GM23338 (cell line): ENCODE measurements around the gene FLNB. TPM values are rescaled to one million over a fixed set of nuclear protein-coding genes. Genes with fewer than 3 reads are reported as not detected.

Experiments
- ATAC-seq: fragments of 200-7000 bp; cut with Tn5 transposase; 3 replicates; pipeline ENCODE4 v1.9.1; 2020
- DNase-seq: peaks from one replicate; pipeline ENCODE4 v3.0.0-alpha.2; 2015; ENCODE audit warnings: low spot score
- H2AFZ ChIP-seq: fragments of 200-600 bp; sonication (generic); 2 replicates; pipeline ENCODE4 v1.8.0; 2016; ENCODE audit warnings: antibody characterized with exemption, mild to moderate bottlenecking, moderate library complexity
- H3F3A ChIP-seq: fragments of 200-600 bp; sonication (generic); replicated peaks from 2 replicates; pipeline ENCODE4 v1.8.0; 2017; ENCODE audit warnings: antibody characterized with exemption, mixed run types, low read depth
- H3K27ac ChIP-seq: fragments of 200-600 bp; sonication (generic); 2 replicates; pipeline ENCODE4 v1.6.1; 2016; ENCODE audit warnings: low read depth
- H3K27me3 ChIP-seq: fragments of 200-600 bp; sonication (generic); 2 replicates; pipeline ENCODE4 v1.8.0; 2016; ENCODE audit warnings: mild to moderate bottlenecking, mixed run types, moderate library complexity; ENCODE audit not compliant: insufficient read depth
- H3K36me3 ChIP-seq: fragments of 200-600 bp; sonication (generic); 2 replicates; pipeline ENCODE4 v1.8.0; 2016; ENCODE audit warnings: mild to moderate bottlenecking; ENCODE audit not compliant: insufficient read depth
- H3K4me1 ChIP-seq: fragments of 200-600 bp; sonication (generic); 2 replicates; pipeline ENCODE4 v1.8.0; 2016; ENCODE audit warnings: mild to moderate bottlenecking, moderate library complexity; ENCODE audit not compliant: insufficient read depth
- H3K4me2 ChIP-seq: fragments of 200-600 bp; sonication (generic); 2 replicates; pipeline ENCODE4 v1.7.1; 2017; ENCODE audit warnings: mixed run types
- H3K4me3 ChIP-seq: fragments of 200-600 bp; sonication (generic); 2 replicates; pipeline ENCODE4 v1.6.1; 2016; ENCODE audit warnings: mixed run types
- H3K79me2 ChIP-seq: fragments of 200-600 bp; sonication (generic); replicated peaks from 2 replicates; pipeline ENCODE4 v1.8.0; 2017; ENCODE audit warnings: mild to moderate bottlenecking; ENCODE audit not compliant: insufficient read depth
- H3K9me2 ChIP-seq: fragments of 200-600 bp; sonication (generic); 2 replicates; pipeline ENCODE4 v1.8.0; 2017; ENCODE audit not compliant: insufficient read depth
- H4K20me1 ChIP-seq: fragments of 200-600 bp; sonication (generic); replicated peaks from 2 replicates; pipeline ENCODE4 v1.8.0; 2017; ENCODE audit warnings: mild to moderate bottlenecking; ENCODE audit not compliant: insufficient read depth
- H3K27ac Mint-ChIP-seq: 2 replicates; pipeline ENCODE4 v1.8.0; 2020; ENCODE audit warnings: inconsistent platforms, mild to moderate bottlenecking, moderate library complexity, mixed read lengths
- H3K27me3 Mint-ChIP-seq: 3 replicates; pipeline ENCODE4 v1.8.0; 2022; ENCODE audit warnings: low read depth, mild to moderate bottlenecking, moderate library complexity, mixed read lengths, inconsistent platforms; ENCODE audit not compliant: insufficient read depth, poor library complexity
- H3K36me3 Mint-ChIP-seq: 3 replicates; pipeline ENCODE4 v1.8.0; 2021; ENCODE audit warnings: low read depth, mild to moderate bottlenecking, inconsistent platforms, moderate library complexity, mixed read lengths
- H3K4me1 Mint-ChIP-seq: 3 replicates; pipeline ENCODE4 v1.8.0; 2020; ENCODE audit warnings: mild to moderate bottlenecking, inconsistent platforms, mixed read lengths
- H3K4me3 Mint-ChIP-seq: 3 replicates; pipeline ENCODE4 v1.8.0; 2021; ENCODE audit warnings: moderate library complexity, mild to moderate bottlenecking, inconsistent platforms, mixed read lengths
- H3K9me3 Mint-ChIP-seq: 3 replicates; pipeline ENCODE4 v1.8.0; 2020; ENCODE audit warnings: moderate library complexity, mild to moderate bottlenecking, inconsistent platforms, mixed read lengths
- EZH2phosphoT487 ChIP-seq: fragments of 200-600 bp; sonication (generic); IDR thresholded peaks from one replicate; pipeline ENCODE4 v1.8.1; 2018; ENCODE audit warnings: antibody characterized with exemption; ENCODE audit not compliant: unreplicated experiment
- STAT1 ChIP-seq: IDR thresholded peaks from one replicate; pipeline ENCODE4 v1.6.1; 2016; ENCODE audit warnings: antibody characterized with exemption; ENCODE audit not compliant: unreplicated experiment
- ZNF462 ChIP-seq: fragments of 250-450 bp; sonication (Bioruptor Pico); IDR thresholded peaks from 2 replicates; pipeline ENCODE4 v1.5.0; 2020; ENCODE audit warnings: mild to moderate bottlenecking, moderate library complexity
- polyA plus RNA-seq: library from polyadenylated mRNA; unstranded; fragments of >200 nt; fragmentation: Nextera tagmentation; extraction: Ambion mirVana; gene quantifications from 2 replicates; pipeline ENCODE4 v1.2.1, GENCODE V29; 2016
- total RNA-seq: library from RNA; depleted of rRNA; stranded (reverse); fragments of >200 nt; shearing (Covaris generic); gene quantifications from 2 replicates; pipeline ENCODE4 v1.2.3, GENCODE V29; 2014
- TF ChIP-seq, protein P1 (sequence below): IDR thresholded peaks from 2 replicates; pipeline ENCODE4 v1.6.1; 2016; ENCODE audit warnings: antibody characterized with exemption

Gene FLNB
- total and polyA plus RNA-seq, 2 experiments from 2014 or later = 39.7 to 179 TPM

- TF ChIP-seq ZNF462 (CRISPR knock-in tag) (no peak), EZH2phosphoT487 (no peak)
- TF ChIP-seq, protein P1, sequence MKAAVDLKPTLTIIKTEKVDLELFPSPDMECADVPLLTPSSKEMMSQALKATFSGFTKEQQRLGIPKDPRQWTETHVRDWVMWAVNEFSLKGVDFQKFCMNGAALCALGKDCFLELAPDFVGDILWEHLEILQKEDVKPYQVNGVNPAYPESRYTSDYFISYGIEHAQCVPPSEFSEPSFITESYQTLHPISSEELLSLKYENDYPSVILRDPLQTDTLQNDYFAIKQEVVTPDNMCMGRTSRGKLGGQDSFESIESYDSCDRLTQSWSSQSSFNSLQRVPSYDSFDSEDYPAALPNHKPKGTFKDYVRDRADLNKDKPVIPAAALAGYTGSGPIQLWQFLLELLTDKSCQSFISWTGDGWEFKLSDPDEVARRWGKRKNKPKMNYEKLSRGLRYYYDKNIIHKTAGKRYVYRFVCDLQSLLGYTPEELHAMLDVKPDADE = no peak
Measured at GRCh38 chr3:58131101-58131825, 123.0 kb downstream of the FLNB start (continued).

GRCh38 chr3:58132850-58133249 lies 124.6 kb downstream of the FLNB start:
- no peak overlapping the region for H3K27ac Mint-ChIP-seq
- Histone ChIP-seq H3F3A (no peaks in the 10 kb centered on the region), H3K27me3 (no peaks in the 10 kb centered on the region), H2AFZ (no peak overlapping the region), H3K4me1 (no peaks in the 10 kb centered on the region), H3K4me3 (no peak overlapping the region), H3K79me2 (no peaks in the 10 kb centered on the region), H3K27ac (no peak overlapping the region), H3K4me2 (no peak overlapping the region), H4K20me1 (peaks cover 2% of the 10 kb centered on the region; the same call in 1 of the 2 replicates), H3K36me3 (peaks cover 33% of the 10 kb centered on the region), H3K9me2 (no peaks in the 10 kb centered on the region)
- no peaks in the 10 kb centered on the region for H3K9me3 Mint-ChIP-seq
- TF ChIP-seq STAT1 = no peak
- H3K27me3 Mint-ChIP-seq = no peaks in the 10 kb centered on the region
- H3K36me3 Mint-ChIP-seq = peaks cover 65% of the 10 kb centered on the region
- H3K4me3 Mint-ChIP-seq = no peak overlapping the region
- DNase-seq = no peak
- no peaks in the 10 kb centered on the region for H3K4me1 Mint-ChIP-seq
- ATAC-seq = no peak
